ENCODE measurements around the gene CSGALNACT2.

Gene CSGALNACT2

DNA sequence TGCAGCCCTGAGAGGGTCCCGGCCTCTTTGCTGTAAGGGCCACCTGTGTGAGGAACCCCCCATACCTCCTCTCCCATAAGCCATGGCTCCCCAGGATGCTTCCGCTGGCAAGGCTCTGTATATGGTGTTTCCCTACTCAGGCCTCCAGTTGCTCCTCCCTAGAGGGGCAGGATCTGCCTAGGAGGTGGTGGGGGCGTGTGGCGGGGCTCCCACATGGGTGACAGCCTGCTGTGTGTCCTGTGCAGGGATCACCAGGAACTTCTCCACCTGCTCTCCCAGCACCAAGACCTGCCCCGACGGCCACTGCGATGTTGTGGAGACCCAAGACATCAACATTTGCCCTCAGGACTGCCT lies 25.7 kb upstream of the CSGALNACT2 start:
- no peak for DNase-seq

- DNase-seq = no peak
Measured at GRCh38 chr10:43113201-43114087, 24.8 kb upstream of the CSGALNACT2 start.

GRCh38 chr10:43114088-43114742 lies 24.0 kb upstream of the CSGALNACT2 start:
- DNase-seq = no peak

GRCh38 chr10:43114743-43115611 lies 23.3 kb upstream of the CSGALNACT2 start:
- DNase-seq = no peak

DNA sequence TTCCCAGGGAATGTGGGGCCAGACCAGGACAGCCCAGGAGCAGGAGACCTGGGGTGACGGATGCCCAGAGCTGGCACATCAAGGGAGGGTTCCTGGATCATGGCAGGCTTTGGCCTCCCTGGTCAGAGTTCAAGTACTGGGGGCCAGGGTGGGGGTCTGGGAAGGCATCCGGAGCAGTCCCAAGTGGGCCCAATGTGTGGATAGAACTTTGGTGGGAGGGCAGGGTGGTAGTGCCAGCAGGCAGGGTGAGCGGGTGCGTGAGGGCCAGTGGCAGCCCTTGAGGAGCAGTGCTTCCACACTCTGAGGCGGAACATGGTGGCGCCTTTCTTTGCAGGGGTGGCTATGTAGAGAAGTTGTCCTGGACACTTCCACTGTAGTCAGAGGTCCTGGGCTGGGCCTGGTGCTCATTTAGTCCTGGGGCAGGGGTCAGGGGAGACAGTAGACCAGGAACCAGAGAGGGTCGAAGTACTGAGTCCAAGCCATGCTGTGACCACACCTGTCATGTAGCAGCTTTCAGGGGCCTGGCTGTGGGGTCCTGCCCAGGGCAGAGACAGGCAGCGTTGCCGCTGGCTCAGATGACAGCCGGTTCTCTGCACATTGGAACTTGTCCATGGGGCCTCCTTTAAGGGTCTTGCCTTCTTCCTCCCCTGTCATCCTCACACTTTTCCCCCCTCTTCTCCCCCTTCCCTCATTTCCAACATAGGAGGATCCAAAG lies 22.2 kb upstream of the CSGALNACT2 start:
- no peak for DNase-seq

GRCh38 chr10:43116596-43116995 lies 21.6 kb upstream of the CSGALNACT2 start:
- no peak for DNase-seq

DNA sequence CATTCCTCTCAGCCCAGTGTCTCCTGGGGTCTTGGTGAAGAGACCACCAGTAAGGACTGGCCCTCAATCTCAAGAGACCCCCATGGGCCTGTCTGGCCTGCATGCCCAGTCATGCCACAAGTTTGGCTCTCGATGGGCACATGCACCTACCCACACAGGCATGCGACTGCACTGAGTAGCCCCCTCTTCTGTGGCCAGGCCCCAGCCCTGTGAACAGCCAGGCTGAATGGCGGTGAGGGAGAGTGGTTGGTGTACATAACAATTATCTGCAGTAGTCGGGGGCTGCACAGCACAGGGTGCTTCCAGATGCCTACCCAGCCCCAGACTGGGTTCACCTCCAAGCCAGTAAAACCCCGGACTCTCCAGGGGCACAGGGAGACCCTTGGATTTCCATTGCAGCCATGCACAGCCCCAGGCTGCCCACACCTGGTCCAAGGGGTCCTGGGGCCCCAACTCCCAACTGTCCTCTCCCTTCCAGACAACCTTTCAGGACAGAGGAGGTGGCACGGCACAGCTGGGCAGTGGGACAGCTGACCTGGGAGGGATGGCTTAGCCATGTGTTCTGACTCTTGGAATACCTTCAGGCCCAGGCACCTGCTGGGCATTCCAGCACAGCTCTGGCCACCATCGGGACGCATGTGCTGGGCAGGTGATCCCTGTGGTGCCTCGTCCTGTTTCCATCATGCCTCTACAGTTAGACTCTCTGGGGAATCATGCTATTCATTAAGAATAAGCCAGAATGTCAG lies 21.0 kb upstream of the CSGALNACT2 start:
- DNase-seq = no peak

- no peak for DNase-seq
Measured at GRCh38 chr10:43117777-43118583, 20.3 kb upstream of the CSGALNACT2 start.

DNA sequence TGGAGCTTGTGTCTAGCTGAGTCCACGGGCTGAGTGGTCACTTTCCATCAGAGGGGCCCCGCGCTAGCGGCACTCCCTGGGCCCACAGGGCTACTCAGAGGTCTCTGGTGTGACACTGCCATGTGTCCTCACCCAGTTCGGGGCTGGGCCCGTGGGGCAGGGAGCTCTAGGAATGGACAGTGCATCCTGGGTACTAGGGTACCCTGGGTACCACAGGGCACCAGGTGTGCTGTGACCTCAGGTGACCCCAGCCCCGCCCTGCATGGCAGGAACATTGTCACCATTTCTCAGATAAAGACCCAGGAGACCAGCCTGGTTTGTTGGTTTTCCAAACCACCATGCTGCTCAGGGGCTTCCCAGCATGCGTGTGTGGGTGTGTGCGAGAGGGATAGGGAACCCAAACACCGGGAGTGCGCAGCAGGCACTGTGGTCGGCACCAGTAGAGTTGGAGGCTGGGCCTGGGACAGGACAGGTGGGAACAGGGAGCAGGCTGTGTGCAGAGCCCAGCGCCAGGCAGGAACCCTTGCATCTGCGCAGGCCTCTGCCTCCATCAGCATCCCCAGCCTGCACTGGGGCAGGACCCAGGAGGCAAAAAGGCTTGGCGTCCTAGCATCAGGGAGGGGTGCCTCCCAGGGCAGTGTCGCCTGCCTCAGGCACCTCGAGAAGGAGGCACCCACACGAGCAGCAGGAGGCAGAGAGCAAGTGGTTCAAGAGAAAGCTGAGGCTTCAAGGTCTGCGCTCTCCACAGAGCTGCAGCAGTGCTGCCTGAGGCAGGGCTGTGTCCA lies 19.4 kb upstream of the CSGALNACT2 start:
- no peak for DNase-seq

GRCh38 chr10:43119416-43120115 lies 18.7 kb upstream of the CSGALNACT2 start:
- no peak for DNase-seq

DNA sequence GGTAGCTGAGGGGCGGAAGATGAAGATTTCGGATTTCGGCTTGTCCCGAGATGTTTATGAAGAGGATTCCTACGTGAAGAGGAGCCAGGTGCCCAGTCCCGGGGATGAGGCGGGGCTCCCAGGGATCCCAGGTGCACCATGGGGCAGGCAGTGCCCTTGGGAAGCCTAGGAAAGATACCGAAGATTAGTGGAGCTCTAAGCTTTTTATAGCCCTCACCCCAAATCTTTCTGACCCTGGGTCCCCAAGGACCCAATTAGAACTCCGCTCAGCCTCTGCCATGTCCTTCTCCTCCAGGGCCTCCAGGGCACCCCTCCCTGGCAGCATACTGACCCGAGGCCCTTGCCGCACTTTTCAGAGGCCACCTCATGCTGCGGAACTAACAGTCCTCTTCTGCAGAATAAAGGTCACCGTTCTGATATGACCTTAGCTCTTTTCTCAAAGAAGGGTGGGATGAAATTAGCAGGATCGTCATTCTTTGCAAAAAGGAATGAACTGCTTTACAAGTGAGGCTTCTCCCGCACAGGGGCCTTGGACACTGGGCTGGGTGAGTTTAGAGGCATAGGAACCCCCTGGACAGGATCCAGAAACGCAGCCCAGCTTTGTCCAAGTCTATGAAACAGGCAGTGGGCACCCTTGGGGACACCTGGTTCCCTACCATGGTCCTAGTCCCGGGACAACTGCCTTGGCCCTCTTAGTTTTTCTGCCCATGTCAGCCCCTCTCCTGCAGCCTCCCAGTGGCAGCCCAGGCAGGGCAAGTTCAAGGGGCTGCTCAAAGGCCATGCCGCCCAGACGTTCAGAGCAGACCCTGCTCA lies 17.9 kb upstream of the CSGALNACT2 start:
- no peak for DNase-seq

DNA sequence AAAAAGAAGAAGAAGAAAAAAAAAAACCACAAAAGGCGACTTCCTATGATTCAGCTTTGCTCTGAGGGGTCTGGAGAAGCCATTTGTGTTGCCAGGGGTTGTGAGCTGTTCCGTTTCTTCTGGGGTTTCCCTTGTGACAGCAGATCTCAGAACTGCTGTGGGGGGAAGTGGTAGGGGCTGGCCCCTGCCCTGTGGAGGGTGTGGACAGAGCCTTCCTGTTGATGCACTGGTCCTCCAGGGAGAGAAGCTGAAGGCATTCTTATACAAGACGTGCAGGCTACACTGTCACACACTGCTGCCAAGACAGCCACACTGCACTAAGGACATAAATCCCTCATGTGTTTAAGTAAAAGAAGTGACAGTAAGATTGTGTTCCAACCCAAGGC lies 17.3 kb upstream of the CSGALNACT2 start:
- no peak for DNase-seq

- no peak for DNase-seq
Measured at GRCh38 chr10:43121444-43121843, 16.8 kb upstream of the CSGALNACT2 start.

- peak; percentile 37 for DNase-seq
Measured at GRCh38 chr10:43122096-43122495, 16.1 kb upstream of the CSGALNACT2 start.

- peak; percentile 23 for DNase-seq
Measured at GRCh38 chr10:43122826-43123225, 15.4 kb upstream of the CSGALNACT2 start.

DNA sequence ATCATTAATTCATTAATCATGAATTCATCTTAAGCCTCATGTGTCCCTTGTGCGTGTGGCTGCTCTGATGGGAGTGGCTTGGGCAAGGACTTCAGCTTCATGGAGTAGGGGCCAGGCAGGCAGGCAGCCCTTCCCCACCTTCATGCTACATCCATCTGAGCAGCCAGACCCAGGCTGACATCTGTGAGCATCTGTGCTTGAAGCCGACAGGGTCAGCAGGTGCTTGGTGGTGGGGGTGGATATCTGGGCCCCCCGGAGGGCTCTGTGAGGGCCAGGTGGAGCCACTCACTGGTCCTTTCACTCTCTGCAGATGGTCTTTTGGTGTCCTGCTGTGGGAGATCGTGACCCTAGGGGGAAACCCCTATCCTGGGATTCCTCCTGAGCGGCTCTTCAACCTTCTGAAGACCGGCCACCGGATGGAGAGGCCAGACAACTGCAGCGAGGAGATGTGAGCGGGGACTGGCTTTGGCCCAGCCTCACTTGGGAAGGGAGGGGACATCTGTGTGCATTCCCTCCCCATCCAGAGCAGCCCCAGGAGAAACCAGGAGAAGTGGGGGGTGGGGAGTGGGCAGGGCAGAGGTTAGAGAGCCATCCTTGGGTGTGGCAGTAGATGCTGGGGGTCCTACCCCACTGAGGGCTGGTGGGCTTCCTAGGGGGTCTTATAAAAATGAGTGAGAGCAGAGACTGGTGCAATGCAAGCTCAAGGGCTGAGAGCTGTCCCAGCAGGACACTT lies 14.7 kb upstream of the CSGALNACT2 start:
- peak; percentile 37 for DNase-seq

- DNase-seq = no peak
Measured at GRCh38 chr10:43124094-43124521, 14.1 kb upstream of the CSGALNACT2 start.
